ENCODE data around the gene RRP1.

Gene RRP1

DNA sequence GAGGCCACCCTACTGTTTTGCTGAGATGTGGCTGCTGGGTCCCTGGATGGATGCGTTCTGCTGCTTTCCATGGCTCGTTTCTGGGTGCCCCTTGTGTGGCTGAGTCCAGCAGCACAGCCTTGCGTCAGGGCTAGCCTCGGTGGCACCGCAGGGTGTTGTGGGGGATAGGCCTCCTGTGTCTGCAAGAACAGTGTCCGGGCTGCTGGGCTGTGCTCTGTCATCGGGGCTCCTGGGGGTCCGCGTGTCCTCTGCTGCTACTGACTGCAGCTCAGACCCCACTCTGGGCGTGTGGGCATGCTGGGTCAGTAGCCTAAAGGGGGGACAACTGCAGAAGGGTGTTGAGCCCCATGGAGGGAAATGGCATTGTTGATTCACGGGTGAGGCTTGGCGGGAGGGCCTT is 4.9 kb downstream of the RRP1 start:
- TF ChIP-seq GATA3 (IDR thresholded peaks at IDR 0.05; ENCODE audit: low read depth, low read length) (no peak), GATA2 (IDR thresholded peaks at IDR 0.05; ENCODE audit: low read depth, low read length) (no peak)

DNA sequence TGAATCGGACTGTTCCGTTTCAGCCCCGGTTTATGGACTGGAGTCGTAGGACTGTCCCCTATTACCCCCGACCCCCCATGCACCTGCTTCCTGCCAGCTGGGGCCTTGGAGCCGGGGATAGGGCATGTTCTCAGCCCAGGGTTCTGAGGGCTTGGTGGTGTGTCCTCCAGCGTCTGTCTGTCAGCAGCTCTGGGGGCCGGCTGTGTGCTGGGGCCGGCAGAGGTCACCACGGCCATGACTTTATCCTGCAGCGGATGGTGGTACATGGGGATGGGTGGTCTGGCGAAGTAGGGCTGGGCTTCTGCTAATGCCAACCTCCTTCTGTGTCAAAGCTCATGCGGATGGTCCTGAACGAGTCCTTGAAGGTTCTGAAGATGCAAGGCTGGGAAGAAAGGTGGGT is 5.5 kb downstream of the RRP1 start:
- TF ChIP-seq GATA2 (IDR thresholded peaks at IDR 0.05; ENCODE audit: low read depth, low read length): no peak

GRCh38 chr21:43797415-43797814 is 8.0 kb downstream of the RRP1 start:
- no peak for TF ChIP-seq GATA2 (IDR thresholded peaks at IDR 0.05; ENCODE audit: low read depth, low read length)
- no peak for TF ChIP-seq GATA3 (IDR thresholded peaks at IDR 0.05; ENCODE audit: low read depth, low read length)

DNA sequence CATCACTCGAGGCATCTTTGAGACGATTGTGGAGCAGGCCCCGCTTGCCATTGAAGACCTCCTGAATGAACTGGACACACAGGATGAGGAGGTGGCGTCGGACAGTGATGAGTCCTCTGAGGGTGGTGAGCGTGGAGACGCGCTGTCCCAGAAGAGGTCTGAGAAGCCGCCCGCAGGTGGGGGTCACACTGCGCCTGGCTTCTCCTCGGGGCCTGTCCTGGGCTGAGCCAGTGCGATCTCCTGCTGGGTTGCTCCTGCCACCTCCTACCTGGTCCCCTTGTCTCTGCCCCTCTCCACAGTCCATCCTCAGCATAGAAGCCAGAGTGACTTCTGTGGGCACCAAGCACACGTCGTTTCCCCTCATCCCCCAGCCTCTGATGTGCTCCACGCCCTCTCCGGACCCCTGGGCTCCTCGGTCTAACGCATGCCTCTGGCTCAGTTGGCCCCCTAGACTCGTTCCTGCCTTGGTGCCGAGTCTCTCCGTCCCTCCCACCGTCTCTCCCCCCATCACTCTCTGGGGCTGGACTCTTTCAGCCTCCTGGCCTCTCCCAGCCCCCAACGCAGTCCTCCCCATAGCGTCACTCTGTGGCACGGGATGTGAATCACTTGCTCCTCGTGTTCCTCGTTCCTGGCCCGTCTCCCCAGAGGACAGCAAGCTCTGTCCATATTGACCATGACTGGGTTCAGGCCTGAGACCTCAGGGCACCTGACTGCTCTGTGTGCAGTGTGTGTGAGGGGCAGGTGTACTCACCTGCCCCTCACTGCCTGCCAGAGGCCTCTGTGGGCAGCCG is 8.7 kb downstream of the RRP1 start:
- TF ChIP-seq GATA3 (IDR thresholded peaks at IDR 0.05; ENCODE audit: low read depth, low read length): no peak
- no peak for TF ChIP-seq GATA2 (IDR thresholded peaks at IDR 0.05; ENCODE audit: low read depth, low read length)

DNA sequence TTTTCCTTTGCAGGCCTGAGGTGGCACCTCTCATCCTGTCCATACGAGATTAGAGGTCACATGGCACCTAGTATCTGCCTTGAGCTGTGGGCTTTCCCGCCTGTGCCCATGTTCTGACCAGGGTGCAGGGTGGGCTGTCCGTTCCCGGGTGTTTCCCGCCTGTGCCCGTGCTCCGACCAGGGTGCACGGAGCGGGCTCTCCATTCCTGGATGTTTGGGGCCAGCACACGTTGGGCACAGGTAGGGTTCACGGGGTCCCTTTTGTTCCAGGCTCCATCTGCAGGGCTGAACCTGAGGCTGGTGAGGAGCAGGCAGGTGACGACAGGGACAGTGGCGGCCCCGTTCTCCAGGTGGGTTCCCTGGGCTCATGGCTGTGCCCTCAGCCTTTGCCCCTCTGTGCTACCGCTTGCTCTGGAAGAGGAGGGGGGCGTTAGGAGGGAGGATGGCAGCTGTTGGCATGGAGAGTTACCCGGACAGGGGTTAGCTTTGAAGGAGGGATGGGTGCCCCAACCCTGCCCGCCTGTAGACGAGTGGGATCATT is 10.0 kb downstream of the RRP1 start:
- TF ChIP-seq GATA2 (IDR thresholded peaks at IDR 0.05; ENCODE audit: low read depth, low read length): no peak
- no peak for TF ChIP-seq GATA3 (IDR thresholded peaks at IDR 0.05; ENCODE audit: low read depth, low read length)

DNA sequence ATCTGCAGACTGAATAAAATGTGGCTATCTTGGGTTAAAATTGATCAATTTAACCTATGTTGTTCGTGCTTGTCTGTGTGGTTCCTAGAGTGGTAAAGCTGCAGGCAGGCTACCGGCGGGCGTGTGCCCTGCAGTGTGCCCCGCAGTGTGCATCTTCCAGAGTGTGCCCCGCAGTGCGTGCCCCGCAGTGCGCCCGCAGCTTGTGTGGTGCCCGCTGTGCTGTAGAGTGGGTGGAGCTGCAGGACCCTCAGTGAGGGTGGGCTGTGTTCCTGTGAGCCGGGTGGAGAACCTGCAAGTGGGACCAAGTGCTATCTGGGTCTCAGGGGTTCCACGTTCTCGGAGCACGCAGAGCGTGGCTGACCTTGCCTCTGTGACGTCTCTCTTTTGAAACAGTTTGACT is 10.7 kb downstream of the RRP1 start:
- no peak for TF ChIP-seq GATA2 (IDR thresholded peaks at IDR 0.05; ENCODE audit: low read depth, low read length)
- no peak for TF ChIP-seq GATA3 (IDR thresholded peaks at IDR 0.05; ENCODE audit: low read depth, low read length)

DNA sequence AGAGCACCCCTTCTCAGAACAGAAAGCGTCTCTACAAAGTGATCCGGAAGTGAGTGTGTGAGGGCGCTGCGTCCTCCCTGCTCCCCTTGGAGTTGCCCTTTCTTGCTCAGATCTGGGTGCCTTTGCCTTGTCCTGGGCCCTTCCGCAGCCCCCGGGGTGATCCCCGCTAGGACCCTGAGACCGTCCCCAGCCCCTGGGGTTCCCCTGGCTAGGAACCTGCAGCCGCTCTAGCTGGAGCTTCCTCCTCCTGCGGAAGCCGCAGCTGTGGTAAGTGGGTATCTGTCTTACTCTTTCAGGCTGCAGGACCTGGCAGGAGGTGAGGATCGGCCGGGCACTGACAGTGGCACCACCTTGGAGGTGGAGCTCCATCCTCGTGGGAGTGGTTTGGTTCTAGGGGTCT is 11.2 kb downstream of the RRP1 start:
- no peak for TF ChIP-seq GATA3 (IDR thresholded peaks at IDR 0.05; ENCODE audit: low read depth, low read length)
- TF ChIP-seq GATA2 (IDR thresholded peaks at IDR 0.05; ENCODE audit: low read depth, low read length): no peak

DNA sequence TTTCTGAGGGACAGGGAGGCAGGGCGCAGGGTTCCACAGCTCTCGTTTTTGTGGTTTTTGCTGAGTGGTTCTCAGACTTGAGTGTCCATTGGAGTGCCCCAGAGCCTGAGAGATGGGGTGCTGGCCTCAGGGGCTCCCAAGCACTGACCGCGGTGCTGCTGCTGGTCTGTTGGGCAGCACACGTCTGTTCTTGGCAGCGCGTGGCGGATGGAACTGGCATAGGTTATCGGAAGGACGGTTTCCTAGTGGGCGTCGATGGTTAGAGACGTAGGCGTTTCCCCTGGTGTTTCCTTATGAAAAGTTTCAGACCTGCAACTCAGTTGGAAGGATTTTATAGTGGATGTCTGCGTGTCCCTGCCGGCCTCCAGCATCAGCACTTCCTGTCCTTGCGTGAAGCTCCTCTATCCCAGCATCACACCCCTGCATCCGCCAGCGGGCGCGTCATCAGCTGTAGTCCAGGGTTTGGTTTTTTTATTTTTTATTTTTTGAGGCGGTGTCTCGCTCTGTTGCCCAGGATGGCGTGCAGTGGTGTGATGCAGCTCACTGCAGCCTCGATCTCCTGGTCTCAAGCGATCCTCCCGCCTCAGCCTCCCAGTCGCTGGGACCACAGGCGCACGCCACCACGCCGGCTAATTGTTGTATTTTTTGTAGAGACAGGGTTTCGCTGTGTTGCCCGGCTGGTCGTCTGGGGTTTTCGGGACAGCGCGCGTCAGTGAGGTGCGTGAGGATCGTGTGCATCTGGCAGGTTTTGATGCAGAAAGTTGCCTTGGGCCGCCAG is 11.8 kb downstream of the RRP1 start:
- TF ChIP-seq GATA2 (IDR thresholded peaks at IDR 0.05; ENCODE audit: low read depth, low read length) (no peak), GATA3 (IDR thresholded peaks at IDR 0.05; ENCODE audit: low read depth, low read length) (no peak)

DNA sequence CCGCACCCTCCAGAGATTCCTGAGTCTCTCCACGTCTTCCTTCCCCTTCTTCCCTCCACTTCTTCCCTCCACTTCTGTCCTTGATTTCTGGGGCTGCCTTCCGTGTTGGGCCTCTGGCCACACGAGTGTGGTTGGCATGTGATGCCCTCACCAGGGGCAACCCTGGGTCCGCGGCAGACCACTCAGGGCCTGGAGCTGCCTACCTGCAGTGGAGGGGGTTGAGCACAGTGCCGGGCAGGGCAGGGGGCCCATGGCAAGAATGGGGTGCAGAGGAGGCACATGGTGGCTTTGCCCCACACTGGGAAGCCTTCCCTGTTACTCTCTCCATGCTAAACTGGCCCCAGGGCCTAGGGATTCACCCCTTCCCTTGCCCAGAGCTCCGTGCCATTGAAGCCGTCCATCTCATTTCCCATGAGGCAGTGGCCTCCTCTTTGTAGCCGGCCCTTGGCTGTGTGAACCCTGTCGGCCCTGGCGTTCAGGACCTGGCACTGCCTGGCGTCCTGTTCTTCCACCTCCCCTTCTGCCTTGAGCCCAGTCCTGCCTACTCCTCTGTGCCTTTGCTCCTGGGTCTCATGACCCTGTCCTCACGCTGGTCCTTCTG is 13.4 kb downstream of the RRP1 start:
- TF ChIP-seq GATA3 (IDR thresholded peaks at IDR 0.05; ENCODE audit: low read depth, low read length) (no peak), GATA2 (IDR thresholded peaks at IDR 0.05; ENCODE audit: low read depth, low read length) (no peak)

GRCh38 chr21:43803558-43804300 is 14.4 kb downstream of the RRP1 start:
- TF ChIP-seq GATA2 (IDR thresholded peaks at IDR 0.05; ENCODE audit: low read depth, low read length) (no peak), GATA3 (IDR thresholded peaks at IDR 0.05; ENCODE audit: low read depth, low read length) (no peak)

DNA sequence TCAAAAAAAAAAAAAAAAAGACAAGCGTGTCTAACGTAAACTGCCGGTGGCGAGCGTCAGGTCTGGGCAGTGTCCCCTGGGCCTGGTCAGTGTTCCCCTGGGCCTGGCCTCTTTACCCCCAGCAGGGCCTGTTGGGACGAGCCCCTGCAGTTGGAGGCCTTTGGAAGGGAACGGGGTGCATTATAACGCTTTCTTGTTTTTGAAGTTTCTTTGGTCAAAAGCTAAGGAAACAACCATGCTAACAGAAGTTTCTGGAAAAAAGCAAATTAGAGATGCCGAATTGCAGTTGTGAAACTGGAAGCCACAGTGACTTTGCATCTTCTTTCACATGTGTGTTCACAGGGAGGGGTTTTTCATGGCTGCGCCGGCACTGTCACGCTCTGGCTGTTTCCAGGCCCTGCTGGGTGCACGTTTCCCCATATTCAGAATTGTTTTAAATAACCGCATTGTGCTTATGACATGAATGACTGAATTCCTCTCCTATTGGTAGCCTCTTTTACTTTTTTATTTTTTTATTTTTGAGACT is 16.0 kb downstream of the RRP1 start:
- TF ChIP-seq GATA2 (IDR thresholded peaks at IDR 0.05; ENCODE audit: low read depth, low read length) (no peak), GATA3 (IDR thresholded peaks at IDR 0.05; ENCODE audit: low read depth, low read length) (no peak)

DNA sequence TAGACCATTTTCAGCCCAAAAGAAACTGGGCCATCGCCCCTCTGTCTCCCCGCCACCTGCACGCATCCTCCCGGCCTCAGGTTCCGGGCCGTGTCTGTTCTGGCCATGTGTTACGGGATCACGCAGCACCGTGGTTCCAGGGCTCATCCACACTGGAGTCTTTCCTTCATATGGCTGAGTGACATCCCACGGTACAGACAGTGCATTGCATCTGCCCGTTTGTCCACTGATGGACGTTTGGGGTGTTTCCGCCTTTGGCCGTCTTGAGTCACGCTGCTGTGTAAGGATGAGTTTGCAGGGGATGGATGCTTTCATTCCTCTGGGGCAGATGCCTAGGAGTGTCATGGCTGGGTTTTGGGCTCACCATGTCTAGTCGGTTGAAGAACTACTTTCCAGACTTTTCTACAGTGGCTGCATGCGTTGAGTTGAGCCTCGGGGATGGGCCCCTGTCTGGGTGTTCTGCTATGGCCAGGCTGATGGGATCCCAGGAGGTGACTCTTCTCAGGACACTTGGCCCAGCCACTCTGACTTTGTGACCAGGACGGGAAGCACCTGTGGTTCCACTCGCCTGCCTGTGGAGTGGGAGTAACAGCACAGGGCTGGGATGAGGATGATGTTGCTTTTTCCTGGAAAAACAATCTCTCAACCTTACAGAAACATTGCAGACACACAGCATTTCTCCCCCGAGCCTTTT is 16.8 kb downstream of the RRP1 start:
- no peak for TF ChIP-seq GATA2 (IDR thresholded peaks at IDR 0.05; ENCODE audit: low read depth, low read length)
- TF ChIP-seq GATA3 (IDR thresholded peaks at IDR 0.05; ENCODE audit: low read depth, low read length): no peak

GRCh38 chr21:43808367-43808766 is 19.0 kb downstream of the RRP1 start:
- TF ChIP-seq GATA2 (IDR thresholded peaks at IDR 0.05; ENCODE audit: low read depth, low read length) (no peak), GATA3 (IDR thresholded peaks at IDR 0.05; ENCODE audit: low read depth, low read length) (no peak)

Measured in SH-SY5Y (cell line).